NCI-H69 (cell line): ENCODE measurements around the gene ZNHIT2.

ENCODE experiments used
- DNase-seq: peaks from one replicate; lab custom pipeline; 2025; lab: John Stamatoyannopoulos, UW

The ZNHIT2 gene

DNA sequence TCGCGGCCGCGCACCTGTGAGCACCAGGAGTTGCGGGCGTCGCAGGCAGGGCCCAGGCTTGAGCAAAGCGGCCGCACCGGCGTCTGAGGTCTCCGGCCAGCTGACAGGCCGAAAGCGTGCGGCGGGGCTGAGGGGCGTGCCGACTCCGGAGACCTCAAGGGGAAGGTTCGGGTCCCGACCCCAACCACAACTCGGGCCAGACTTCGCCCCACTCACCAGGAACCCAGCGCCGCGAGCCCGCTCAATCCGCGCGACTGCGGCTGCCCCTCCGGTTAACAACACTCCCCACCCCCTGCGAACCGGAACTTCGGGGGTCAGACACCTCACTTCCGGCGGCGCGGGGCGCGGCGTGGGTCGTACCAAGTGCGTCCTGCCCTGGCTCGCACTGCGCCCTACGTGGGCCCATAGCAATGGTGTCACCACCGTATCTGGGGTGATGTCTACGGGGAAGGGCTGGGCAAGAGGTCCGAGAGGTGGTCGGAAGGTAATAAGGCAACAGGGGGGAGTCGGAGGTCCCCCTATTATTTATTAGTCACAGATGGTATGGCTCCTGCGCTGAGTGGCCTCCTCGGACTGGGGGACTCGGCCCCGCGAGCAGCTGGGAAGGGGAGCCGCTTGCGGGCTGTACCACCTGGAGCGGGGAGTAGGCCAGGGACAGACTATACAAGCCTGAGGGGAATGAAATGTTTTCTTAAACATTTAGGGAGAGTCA is 16.9 kb upstream of the ZNHIT2 start, which contains the start of gene SYVN1:
TSS of gene SYVN1 (minus strand) at position 280 of the 712 bp plus-strand sequence. CDS start 918 bp downstream, outside the sequence.
- peak; percentile 96 for DNase-seq

DNA sequence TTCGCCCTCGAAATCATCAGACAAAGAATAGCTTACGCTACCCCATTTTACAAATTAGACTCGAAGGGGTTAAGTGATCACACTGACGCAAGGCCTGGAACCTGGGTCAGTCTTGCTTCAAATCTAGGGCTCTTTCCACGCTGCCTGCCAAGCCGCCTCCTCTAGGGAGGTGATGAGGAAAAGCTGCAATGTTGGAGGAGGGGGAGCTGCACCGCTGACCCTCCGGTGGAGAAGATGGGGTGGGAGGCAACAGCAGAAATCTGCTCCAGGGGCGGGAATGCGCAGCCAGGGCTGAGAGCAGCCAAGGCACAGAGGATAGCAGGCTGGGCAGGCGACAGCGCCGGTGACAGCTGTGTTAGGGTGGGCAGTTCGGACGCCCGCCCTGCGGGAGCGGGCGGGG is 16.2 kb upstream of the ZNHIT2 start:
- DNase-seq, result peak; percentile 35

DNA sequence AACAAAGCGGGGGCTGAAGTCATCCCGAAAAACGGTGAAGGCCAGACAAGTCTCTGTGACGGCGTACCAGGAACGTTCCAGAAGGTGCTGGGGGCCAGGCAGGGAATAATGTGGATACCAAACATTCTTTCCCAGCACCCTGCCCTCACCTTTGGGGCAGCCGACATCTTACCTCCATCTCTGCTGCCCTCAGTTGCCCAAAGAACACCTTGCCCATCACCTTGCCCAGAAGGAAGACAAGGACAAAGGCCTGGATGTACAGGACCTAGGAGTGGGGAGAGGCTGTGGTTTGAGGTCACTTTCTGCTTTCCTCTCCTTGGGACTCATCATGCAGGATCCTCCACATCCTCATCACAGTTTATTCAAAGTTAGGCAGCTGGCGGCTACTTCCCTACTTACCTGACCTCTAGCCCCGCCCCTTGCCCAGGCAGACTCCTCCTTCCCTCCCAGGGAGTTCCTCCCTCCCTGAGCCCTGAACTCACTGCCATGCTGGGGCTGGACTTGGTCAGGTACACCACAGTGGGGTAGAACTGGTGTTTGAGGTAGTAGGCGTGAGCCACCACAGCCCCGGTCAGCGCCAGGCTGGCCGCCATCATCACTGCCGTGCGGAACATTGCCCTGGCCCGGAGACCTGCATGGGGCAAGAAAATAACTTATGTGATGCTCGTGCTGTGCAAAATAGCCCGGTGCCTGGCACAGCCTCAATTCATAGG is 15.6 kb upstream of the ZNHIT2 start:
- peak; percentile 46 for DNase-seq

DNA sequence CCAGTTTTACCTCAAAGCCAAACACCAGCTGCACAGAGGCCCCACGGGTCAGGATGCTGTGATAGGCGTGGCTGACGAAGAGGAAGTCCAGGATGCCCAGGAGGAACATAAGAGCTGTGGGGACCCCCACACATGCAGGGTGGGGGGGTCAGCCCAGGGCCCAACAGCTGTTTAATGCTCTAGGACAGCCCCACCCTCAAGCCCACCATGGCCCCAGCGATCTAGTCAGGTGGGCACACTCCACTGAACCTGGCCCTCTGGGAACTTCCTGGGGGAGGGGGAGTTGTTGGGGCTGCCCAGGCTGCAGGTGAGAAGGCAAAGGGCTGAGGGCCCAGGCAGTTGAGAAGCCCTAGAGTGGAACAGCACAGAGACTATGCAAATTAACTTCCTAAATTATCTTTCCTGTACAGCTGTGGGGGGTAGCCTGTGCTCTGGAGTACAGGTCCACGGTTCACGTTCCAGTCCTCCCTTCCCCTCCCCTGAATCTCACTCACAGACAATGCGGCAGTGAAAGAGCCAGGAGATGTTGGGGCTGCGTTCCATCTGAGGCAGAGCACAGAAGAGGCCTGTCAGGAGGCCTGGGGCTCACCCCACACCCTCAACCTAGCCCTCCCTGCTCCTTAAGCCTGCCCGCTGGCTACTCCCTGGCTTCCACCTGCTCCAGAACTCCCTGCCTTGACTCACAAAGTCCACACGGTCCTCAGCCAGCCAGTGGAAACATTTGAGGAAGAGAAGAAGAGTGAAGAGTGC is 14.9 kb upstream of the ZNHIT2 start:
- no peak for DNase-seq

DNA sequence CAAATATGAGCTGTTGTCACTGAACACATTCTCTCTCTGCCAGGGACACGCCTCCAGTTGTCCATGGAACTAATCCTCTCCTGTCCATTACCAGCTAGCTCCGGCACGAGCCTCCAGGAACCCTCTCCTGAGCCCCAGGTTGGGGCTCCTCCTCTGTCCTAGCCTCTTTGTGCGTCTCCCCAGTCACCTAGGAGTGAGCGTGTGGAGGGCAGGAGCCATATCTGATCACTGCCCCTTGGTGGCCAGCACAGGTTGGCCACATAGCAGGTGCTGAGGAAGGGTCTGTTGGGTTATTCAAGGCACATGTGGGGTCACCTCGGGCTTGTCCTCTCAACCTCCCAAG is 14.4 kb upstream of the ZNHIT2 start:
- no peak for DNase-seq

DNA sequence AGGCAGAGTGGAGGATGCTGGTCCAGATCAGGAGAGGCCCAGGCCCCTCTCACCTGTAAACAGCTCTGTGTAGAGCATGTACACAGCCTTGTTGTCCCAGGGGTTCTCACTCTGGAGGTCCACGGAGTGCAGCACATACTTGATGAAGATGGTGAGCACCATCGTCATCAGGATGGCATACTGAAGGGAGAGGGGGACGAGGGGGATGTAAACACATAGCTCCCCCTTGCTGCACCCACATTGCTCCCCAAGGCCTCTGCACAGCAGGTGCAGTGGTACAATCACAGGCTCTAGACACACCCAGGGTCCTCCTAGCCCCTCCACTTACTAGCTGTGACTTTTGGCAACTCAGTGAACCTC is 13.9 kb upstream of the ZNHIT2 start:
- no peak for DNase-seq

DNA sequence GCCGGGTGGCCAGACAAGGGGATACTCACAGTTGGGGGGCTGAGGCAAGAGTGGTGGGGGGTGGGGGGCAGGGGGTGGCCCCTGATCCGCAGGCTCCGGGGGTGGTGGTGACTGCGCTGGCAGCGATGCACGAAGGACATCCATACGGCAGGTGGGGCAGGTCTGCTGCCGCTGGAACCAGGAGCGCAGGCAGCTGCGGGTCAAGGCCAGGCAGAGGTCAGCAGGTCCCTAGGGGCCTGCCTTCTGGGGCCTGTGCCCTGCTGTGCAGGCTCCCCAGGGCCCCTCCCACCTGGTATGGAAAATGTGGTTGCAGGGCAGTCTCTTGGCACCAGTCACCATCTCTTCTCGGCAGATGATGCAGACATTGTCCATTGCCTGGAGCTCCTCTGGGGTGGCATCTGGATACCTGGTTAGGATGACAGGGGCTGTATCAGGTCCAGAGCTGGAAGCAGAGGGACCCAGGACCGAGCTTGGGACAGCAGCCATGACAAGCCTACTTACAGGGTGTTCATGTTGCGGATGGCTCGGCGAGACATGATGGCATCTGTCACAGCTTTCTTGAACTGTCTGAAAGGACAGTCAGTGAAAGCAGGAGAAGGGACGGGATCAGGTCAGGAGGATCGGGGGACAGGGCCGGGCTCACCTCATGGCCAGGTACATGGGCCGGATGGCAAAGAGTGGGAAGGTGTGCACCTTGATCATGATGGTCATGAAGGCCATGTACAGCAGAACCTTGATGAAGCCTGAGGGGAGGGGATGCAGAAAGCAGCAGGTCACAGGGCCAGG is 13.3 kb upstream of the ZNHIT2 start:
- no peak for DNase-seq

DNA sequence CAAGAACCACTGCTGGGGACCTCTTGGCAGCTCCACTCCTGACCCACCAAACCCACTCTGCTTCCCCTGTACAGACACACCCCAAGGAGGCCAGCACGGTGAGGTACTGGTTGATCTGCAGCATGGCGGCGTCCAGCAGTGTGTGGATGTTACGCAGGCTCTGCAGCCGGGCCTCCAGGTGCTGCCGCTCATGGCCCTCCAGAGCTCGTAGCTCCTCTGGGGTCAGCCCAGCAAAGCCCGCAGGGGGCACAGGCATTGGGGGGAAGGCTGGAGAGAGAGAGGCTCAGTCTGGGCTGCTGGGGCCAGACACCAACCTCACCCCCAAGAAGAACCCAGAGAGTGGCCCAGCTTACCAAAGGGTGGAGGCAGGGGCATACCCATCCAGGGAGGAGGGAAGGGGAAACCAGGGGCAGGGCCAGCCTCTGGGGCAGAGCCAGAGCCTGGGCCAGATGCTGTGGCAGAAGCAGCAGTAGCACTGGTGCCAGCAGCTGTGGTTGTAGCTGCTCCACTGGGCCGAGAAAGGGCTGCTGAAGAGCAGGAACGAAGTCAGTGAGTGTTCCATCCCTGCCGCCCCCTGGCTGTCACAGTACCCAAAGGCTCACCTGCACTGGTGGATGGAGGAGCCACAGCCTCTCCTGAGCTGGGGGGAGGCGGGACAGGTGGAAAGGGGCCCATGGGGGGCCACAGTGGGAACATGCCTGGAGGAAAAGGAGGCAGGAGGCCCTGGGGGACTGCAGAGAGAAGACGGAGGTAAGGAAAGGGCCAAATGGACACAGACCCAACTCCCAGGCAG is 12.3 kb upstream of the ZNHIT2 start:
- no peak for DNase-seq

DNA sequence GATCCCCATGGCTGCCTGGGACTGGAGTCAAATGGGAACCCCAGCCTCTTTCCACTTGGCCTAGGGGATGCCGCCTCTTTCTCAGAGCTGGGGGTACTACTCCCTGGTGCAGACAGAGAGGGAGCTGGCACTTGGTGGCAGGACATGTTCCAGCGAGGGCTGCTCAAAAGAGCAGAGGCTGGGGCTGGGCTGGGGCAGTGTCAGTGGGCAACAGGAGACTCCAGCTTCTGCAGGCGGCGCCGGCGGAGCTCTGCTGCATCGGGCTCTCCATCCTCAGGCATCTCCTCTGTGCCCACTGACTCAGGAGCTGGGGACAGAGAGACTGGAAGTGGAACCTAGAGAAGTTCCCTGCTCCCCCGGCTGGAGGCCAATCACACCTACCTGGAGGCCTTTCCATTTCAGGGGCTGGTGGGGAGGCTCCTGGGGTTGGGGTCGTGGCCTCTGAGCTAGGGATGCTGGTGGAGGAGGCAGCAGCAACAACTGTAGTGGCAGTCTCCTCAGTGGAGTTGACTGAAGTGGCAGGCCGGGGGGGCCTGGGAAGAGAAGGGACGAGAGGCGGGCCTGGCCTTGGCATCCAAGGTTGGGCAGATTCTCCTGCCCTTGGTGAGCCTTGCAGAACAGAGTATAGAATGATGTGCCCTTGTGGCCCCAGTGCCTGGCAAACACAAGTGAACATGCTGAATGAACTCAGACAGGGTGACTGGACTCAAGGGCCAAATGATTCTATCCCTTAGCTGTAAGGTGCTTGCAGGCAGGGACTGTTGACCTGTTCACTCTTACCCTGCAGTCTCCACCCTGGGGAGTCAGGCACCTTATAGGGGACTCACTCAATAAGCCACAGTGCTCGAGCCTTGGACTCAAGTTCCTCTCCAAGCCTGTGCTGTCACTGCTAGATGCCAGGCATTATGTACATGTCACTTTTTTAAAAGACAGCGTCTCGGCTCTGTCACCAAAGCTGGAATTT is 11.0 kb upstream of the ZNHIT2 start:
- DNase-seq, result no peak

DNA sequence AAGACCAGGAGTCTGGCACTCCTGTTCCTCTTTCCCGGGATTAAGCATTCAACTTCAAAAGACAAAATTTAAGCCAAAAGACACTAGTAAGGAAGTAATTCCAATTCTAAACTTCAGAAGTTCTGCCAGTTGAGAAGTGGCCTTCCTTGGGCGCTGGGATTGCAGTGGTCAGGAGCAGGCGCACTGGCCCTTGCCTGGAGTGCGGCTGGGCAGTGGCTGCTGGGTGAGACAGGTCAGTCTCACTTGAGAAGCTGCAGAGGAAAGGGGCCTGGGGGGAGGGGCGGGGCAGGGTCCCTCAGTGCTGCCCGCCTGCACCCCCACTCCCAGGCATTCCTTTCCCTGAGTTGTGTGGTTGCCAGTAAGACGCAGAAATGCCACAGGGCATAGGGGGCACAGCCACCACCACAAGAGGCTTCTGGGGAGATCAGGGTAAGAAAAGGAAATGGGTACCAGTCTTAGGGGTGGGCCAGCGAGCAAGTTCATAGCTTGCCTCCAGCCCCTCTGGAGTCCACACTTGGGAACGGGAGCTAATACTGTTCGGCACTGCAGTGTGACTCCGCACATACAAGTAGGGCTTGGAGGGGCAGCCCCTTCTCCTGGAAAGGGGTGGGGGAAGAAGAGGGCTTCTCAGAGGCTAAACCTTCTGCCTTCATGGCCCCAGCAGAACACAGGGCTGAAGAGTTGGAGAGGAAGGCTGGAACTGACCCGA is 10.1 kb upstream of the ZNHIT2 start:
- DNase-seq, result no peak

DNA sequence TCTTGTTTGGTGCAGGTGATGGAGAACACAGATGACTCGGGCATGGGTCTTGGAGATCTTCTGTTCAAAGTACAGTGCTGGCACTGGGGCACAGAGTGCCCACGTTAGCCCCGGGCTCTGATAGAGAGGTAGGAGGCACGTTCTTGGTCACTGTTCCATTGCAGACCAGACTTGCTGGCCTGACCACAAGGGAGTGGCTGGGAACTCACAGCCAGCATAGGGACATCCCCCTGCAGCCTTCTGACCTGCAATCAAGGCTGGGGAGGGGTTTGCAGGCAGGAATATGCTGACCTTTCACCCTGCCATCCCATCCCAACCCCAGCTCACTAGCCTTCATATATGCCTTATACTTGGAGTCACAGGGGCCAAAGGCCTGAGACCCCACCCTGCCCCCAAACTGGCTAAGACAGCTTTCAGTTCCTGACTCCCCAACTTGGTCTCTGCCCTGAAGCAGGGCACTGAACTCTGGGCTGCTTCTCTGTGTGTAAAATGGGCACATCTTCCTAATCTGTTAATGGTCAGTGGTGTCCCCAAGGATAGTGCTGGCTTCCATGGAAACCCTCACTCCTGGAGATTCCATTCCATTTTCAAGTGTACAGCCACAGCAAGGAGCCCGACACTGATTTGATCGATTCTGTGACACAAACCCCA is 9.2 kb upstream of the ZNHIT2 start:
- DNase-seq, result no peak

DNA sequence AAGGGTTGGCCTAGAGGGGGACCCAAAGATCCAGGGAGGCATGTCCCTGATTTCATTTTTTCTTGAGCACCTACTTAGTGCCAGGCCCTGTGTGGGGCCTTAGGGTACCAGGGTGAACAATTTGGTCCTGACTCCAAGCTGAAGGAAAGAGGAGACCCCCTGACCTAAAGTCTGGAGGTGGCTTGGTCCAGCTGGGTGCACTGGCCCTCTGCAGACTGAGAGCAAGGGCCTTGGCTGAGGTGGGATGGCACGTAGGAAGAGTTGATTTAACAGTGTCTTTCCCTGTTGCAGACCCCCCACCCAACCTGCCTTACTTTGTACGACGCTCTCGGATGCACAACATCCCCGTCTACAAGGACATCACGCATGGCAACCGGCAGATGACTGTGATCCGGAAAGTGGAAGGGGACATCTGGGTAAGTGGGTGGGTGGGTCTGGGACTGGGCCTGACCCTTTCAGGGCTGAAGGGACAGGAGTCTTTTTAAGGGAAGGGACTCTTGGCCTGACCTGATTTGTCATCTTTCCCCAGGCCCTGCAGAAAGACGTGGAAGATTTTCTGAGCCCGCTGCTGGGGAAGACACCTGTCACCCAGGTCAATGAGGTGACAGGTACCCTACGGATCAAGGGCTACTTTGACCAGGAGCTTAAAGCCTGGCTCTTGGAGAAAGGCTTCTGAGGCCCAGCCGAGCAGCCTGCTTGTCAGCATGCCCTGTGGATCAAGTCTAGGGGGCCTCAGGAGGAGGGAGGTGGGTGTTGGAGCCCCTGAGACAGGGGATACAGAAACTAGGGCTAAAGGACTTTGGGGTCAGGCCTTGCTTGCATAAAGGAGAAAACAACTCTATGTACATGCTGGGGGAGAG is 7.9 kb upstream of the ZNHIT2 start:
- DNase-seq, result no peak

DNA sequence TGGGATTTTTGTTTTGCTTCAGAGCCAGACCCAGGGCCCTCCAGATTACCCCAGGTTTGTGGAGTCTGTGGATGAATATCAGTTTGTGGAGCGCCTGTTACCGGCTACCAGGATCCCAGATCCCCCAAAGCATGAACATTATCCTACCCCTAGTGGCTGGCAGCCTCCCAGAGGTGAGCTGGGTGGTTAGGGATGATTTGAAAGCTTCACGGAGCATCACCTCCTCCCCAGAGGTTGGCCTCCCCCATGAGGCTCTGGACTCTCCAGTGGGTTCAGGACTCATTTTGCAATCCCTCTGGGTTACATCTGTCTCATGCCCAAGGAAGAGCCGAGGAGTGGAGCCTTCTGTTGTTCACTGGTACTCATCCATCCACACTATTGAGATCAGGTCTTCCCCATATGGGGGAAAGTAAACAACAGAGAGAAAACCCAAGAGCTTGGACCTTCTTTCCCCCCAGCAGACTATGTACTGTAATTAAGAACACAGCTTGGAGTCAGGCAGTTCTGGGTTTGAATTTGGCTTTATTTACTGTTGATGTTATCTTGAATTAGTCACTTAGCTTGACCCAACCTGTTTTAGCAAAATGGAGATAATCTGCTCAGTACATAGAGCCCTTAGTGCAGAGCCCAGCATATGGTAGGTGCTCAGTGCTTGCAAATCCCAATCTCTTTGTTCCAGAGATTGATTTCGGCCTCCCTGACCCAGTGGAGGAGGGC is 7.1 kb upstream of the ZNHIT2 start:
- no peak for DNase-seq

DNA sequence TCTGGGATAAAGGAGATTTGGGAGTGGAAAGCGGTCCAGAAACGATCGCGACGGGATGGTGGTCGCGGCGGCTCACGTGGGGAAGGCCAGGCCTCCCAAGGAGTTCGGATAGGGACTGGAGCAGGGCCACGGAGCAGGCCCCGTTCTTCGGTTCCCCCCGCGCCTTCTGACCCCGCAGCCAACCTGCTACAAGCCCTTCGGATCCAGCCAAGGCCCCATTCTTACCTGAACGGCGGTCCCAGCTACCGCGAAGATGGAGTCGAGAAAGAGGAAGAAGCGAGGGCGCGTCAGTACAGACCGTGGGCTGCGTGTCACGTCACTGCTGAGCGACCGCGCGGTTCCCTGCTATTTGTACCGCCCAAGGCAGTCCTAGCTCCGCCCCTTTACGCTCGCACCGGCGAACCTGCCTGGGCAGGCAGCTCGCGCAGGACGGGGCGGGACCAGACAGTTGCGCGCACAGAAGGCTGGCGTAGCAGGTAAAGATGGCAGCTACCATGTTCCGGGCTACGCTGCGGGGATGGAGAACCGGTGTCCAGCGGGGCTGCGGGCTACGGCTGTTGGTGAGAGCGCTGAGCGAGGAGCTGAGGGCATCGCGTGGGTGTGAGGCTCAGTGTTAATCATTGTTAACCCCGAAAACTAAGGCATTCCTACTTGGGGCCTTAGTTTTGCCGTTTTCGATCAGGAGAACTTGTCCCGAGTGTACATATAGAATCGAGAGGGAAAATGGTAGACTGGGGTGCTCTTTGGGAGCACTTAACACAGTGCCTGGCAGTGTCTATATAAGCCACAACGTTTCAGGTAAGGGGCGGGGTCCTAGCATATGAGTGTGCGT is 4.6 kb upstream of the ZNHIT2 start, which contains the start of the genes FAU and MRPL49:
TSS of gene FAU (minus strand) at position 270 of the 832 bp plus-strand sequence. CDS start 321 bp downstream, outside the sequence.
TSS of gene MRPL49 (plus strand) at position 457 of the 832 bp plus-strand sequence. CDS start at position 483, 26 bp downstream.
- peak; percentile 99 for DNase-seq

DNA sequence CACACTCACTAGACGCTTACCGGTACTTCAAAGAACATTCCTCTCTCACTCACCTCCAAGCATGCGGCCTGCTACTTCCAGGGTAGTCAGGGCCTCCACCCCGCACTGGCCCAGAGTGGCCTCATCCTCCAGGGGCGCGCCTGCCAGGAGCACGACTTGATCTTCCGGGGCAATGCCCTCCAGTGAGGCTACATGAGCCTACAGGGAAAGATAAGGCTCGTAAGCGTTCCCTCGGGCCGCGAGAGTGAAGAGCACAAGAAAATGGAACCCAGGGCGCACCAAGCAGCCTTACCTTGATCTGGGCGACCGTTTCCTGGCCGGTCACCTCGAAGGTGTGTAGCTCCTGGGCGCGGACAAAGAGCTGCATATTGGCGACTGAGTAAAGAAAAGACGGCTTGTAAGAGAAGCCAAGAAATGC is 4.0 kb upstream of the ZNHIT2 start:
- DNase-seq, result peak; percentile 35

DNA sequence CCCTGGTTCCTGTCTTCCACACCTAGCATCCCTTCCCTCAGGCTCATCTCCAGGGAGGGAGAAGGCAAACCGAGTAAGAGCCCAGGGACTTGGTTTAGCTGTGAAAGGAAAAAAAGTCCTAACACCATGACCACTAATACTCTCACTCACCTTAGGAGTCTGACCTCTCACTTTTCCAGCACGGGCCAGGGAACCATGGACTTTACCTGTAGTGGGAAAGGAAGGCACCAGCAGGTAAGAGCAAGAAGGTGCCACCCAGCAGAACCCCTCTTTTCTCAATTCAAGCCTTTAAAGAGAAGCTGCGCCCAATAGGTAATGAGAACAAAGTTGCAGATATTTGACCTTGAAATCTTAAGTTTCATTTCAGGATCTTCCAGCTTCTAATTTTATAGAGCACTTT is 3.3 kb upstream of the ZNHIT2 start:
- no peak for DNase-seq
